H1 (cell line): ENCODE measurements around the gene SCAI. TPM values are rescaled to one million over a fixed set of nuclear protein-coding genes. Genes with fewer than 3 reads are reported as not detected.

Source experiments
- CHD7 ChIP-seq: fragments of 300-600 bp; sonication (generic); IDR thresholded peaks from 2 replicates; pipeline ENCODE4 v1.7.1; 2012; ENCODE audit warnings: low read length, moderate library complexity, mild to moderate bottlenecking, inconsistent platforms; ENCODE audit not compliant: insufficient replicate concordance
- polyA plus RNA-seq, 7 experiments: library from polyadenylated mRNA; depleted of rRNA in 3 of 7; stranded (reverse) in 5 of 7; unstranded in 2 of 7; fragments of >200 nt in 5 of 7; fragments of 200-250 nt in 2 of 7; gene quantifications; 1 replicate in 5 of 7; 2 replicates in 1 of 7; 4 replicates in 1 of 7; pipeline versions ENCODE4 v1.2.1 to v1.2.3, GENCODE V29; 2011 to 2013; ENCODE audit warnings: missing spikeins in 2 of 7, mixed read lengths in 2 of 7
- total RNA-seq: library from RNA; stranded (reverse); fragmentation: NEBNext Ultra II Directional; extraction: Animal tissue kit (Norgen Biotek cat#: 25700); gene quantifications from 2 replicates; pipeline ENCODE4 v1.2.1, GENCODE V29; 2021

SCAI gene
- total and polyA plus RNA-seq, 2 of the 8 experiments (the other 6 are each of a cell fraction or from before 2014, with no cell fraction given) = 6.4 to 19.8 TPM

GRCh38 chr9:125038166-125038565 lies 105.2 kb downstream of the SCAI start (continued):
- TF ChIP-seq CHD7 = no peak
